Pons (tissue), 1 donor: ENCODE results near the gene ABHD6.
"Not testable (repeated sequence)": the region's sequence is repeated elsewhere in the genome, so short reads cannot be mapped to it uniquely, and the experiment has no call there.

ENCODE experiments used
- DNase-seq: peaks from one replicate; pipeline ENCODE4 v3.0.0-alpha.2; 2016; ENCODE audit warnings: low spot score

Gene ABHD6

DNA sequence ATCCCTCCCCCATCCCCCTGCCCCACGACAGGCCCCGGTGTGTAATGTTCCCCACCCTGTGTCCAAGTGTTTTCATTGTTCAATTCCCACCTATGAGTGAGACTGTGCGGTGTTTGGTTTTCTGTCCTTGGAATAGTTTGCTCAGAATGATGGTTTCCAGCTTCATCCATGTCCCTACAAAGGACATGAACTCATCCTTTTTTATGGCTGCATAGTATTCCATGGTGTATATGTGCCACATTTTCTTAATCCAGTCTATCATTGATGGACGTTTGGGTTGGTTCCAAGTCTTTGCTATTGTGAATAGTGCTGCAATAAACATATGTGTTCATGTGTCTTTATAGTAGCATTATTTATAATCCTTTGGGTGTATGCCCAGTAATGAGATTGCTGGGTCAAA lies 5.3 kb downstream of the ABHD6 start:
- not testable (repeated sequence) for DNase-seq

DNA sequence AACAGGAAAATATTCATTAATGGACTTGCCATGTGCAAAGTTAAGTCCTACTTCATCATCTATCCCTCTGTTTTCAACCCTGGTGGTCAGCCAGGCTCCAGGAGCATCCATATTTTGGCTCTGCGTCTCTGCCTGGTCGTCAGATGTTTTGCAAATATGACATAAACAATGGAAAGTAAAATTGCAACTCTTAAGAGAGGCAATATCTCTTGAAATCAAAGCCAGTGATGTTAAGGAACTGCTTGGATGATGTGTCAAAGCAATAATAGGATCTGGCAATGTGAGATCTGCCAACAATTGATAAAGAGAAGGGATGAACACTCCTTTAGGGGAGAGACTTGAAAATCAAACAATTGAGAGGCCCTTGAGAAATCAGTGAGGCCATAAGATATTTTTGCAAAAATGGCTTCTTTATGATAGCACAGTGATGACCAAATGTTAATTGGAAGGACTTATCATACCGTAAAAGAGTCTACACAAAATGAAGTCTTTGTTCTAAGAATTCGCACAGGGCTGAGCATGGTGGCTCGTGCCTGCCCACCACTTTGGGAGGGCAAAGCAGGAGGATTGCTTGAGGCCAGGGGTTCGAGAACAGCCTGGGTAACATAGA lies 6.5 kb downstream of the ABHD6 start:
- no peak for DNase-seq

DNA sequence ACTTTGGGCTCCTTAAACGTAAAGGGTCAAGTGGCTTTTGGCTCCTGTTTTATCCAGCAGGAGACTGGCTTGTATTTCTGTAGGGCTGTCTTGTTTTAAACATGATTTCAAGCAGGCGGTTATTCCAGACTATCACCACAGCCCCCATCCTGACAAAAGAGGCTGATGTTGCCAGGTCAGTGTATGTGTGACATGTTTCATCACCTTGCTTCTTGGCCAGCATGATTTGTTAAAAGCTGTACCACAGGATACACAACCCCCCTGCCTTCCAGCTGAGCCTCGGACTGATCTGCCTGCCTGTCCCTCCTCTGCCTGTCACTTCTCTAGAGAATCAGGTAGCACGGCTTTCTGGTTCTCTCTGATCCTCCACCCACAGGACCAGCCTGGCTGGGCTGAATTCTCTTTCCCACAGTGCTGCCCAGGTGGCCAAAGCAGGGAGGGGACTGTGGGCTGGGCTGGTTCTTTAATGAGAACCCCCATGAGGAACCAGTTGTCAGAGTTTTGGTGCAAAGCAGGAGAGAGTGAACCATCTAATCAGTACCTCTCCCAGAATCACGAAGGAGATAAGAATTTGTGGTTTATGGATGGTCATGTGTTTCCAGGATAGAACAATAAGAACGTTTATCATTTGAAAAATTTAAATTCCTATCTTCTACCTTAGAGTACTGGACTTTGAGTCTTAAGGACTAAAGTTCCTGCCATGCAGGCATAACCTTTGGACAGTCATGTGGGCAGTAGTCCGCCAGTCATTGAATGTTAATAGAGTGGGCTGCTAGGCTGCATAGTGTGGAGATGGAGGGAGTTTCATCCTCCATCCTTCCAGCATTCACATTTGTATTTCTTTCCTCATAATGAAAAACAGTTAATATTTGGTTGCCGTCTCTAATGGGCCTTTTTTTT lies 8.8 kb downstream of the ABHD6 start:
- DNase-seq, result no peak

DNA sequence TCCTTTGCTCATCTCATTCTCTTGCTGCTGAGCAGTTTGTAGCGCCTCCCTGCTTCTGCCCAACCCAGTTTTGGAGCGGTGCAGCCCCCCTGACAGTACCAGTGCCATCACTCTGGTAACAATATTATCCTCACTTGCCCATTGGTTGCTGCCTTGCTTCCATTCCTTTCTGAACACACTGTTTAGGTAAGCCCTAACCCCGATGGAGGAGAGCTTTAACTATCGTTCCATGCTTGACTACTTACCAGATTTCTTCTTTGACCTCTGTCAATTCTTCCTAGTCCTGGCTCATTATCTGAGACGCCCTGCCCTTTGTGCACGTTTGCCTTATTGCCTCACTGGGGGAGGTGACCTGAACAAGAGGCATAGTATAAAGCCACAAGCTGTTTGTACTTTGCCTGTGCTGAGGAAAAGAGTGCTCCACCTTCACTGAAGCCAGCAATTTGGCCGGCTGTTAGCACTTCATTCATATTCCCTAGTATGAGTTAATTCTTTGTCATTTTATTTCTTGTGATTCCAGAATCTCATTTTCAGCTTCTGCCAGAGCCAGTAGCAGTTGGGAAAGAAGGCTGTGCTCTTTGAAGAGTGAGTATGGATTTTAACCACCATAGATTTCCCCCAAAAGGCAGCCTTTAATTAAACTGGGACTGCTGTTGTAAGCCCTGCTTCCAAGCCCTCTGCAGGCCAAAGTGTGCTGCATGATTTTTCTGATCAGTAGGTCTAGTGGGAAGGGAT lies 11.9 kb downstream of the ABHD6 start:
- DNase-seq, result no peak

DNA sequence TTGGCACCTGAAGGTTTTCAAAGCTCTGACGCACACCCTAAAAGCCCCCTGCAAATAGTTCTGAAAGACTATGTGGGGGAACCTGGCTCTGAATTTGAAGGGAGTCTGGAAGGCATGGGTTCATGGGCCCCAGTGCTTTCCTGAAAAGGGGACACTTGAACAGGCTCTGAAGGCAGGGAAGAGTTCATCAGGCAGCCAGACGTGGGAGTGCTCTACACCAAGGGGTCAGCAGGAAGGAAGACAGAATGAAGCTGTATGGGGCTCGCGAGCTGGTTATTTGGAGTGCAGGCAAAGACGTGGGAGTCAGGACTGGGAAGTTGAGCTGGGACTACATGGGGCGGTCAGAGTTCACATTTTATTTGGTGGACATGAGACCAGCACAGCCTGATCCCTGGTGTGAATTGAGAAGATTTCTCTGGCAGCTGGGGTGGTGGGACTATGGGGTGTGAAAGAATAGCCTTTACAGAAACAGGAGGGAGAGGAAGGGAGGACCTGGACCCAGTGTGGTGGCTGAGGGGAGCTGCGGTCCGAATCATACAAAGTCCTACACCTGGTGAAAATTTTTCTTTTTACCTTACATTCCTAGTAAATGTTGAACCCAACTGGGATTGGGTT lies 12.6 kb downstream of the ABHD6 start:
- no peak for DNase-seq

DNA sequence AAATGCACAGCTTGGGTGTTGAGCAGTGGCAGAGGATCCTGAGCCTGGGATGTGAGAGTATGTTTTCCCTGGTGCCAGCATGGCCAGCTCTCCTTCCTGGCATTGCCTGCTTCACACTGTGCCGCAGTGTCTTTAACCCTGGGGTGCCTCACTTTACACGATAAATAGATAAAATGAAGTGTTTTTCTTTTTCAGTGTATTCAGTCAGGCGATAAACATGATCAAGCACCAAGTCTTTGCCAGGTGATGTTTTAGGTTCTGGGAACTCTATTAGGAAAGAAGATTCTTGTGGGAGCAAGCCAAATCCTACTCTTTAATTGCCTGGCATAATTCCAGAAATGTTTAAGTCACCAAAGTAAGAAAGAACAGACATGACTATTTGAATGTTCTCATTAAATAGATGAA lies 14.0 kb downstream of the ABHD6 start:
- no peak for DNase-seq

DNA sequence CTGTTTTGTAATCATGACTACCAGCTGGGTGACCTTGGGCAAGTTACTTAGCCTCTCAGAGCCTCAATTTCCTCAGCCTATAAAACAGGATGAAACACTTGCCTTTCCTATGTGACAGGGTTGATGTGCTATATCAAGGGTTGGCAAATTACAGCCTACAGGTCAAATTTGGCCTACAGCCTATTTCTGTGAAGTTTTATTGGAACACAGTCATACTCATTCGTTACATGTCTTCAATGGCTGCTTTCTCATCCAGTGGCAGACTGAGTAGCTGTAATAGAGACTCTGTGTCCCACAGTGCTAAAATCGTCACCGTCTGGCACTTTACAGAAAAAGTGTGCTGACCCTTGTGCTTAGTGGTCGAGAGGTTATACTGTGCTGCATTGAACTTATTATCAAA lies 16.6 kb downstream of the ABHD6 start:
- no peak for DNase-seq

DNA sequence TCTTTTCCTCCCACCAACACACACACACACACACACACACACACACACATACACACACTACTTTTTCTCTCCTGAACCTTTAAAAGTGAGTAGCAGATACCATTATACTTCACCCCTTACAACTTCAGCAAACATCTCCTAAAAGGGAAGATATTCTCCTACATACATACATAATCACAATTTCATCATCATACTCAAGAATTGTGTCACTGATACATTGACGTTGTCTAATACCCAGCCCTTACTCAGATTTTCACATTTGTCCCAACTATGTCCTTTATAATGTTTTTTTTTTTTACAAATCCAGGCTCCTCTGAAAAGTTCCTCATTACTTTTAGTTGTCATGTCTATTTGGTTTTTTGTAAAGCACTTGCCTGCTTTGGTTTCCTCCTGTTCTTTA lies 18.5 kb downstream of the ABHD6 start:
- no peak for DNase-seq

DNA sequence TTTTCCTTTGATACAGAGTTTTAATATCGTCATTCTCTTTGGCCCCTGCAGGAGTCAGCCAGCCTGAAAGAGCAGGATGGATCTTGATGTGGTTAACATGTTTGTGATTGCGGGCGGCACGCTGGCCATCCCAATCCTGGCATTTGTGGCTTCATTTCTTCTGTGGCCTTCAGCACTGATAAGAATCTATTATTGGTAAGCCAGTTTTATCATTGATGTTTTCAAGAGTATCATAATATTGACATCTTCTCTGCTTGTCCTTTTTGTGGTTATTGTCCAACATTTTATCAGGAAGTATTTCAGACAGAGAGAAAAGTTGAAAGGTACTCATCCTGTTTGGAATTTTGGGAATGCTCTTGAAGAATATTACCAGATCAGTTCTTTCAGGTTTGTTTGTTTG lies 18.9 kb downstream of the ABHD6 start:
- no peak for DNase-seq

DNA sequence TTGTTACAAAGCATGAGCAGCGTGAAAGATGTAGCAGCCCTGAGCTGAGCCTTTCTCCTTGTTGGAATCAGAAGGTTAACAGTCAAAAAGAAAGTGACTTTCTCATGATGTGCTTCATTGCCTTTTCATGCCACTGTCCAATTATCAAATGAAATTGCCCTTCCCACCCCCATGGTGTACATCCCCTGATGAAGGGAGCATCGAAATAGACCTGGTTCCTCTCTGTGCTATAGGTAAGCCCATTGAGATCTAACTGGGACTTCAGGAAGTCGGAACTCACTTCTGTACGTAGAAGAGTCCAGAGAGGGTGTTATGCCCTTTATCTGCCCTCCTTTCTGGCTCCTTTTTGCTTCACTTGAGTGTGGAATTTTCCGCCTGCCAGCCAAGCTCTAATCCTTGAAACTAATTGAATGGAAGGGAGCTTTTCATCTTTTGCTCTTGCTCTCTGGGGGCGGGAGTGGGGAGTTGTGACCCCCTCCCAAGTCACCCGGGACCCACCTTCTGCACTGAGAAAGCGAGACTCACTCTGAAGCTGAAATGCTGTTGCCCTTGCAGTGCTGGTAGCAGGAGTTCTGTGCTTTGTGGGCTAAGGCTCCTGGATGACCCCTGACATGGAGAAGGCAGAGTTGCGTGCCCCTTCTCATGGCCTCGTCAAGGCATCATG lies 20.9 kb downstream of the ABHD6 start:
- no peak for DNase-seq

DNA sequence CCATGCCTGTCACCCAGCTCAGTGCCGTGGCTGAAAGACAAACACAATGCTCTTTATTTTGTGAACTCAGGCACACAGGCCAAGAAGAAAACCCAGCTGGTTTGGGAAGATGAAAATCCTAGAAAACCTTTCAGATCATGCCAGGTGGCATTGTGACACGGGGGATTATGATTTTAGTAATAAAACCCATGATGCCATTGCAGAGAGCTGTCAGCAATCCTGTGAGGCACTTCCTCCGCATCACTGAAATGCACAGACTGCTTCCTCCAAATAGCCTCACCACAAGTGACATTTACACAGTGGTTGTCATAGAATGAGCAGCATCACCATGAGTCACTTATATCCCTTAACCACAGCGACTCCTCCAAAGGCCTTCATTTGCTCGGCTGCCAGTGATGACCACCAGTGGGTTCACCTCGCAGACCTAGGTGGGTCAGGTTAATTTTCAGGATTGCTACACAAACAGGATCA lies 22.7 kb downstream of the ABHD6 start:
- peak; percentile 86 for DNase-seq

DNA sequence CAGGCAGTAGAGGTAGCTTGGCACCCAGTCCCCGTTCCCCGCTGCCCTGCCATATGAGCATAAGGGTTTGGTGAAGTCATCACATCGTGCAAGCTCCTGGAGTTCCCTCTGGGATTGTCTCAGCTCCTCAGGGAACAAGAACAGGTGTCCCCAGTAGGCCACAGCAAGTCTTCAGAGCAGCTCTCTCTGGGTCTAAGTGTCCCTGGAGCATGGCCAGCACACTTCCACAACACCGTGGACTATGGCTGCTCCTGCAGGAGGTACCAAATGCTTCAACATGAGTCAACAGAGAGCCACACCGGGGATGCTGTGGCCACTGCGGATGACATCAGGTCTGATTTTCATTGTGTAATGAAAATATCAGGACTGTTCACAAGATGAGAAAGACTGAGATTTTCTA lies 23.1 kb downstream of the ABHD6 start:
- peak; percentile 55 for DNase-seq

DNA sequence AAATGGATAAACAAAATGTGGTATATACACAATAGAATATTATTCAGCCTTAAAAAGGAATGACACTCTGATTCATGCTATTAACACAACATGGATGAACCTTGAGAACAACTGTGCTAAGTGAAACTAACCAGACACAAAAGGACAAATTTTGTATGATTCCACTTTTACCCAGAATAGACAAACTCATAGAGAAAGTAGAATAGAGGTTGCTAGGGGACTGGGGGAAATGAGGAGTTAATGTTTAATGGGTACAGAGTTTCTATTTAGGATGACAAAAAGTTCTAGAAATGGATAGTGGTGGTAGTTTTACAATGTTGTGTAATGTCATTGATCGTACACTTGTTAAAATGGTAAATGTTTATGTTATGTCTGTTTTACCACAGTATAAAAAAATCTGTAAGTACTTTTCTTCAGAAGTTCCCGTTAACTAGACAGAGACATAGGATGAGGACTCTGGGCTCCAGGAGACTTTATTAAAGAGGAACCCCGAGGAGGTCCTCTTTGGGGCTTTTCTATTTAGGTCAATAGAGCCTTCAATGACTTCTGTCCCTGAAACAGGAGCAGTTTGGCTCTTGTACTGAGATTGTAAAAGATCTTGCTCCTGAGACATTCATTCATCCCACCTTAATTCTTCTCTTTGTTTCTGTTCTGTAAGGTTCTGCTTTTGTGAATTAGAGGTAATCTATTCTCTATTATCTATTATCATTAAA lies 24.5 kb downstream of the ABHD6 start:
- DNase-seq, result no peak

DNA sequence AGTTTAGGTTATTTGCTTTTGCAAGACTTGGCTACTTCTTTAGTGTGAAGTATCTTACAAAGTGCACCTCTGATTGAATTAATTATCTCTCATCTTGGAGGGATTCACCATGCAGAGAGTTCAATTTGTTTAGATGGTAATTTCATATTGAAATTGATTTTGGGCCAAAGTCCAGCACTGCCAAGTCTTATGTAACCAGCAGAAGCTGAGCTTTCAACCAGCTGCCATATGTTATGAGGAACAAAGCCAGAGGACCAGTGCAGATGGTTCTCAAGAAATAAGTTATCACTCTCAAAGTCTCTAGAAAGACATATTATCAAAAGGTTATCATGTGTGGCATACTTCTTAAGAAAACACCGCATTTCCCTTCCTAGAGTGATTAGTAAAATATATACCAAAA lies 29.0 kb downstream of the ABHD6 start:
- no peak for DNase-seq

DNA sequence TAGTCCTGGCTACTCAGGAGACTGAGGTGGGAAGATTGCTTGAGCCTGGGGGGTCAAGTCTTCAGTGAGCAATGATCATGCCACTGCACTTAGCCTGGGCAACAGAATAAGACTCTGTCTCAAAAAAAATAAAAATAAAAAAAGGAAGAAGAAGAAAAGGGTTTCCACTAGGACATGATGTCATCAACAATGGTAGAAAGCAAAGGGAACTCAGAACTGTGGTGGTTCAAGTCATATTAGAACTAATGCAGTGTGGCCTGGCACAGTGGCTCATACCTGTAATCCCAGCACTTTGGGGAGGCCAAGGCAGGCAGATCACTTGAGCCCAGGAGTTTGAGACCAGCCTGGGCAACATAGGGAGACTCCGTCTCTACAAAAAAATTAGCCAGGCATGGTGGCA lies 30.0 kb downstream of the ABHD6 start:
- not testable (repeated sequence) for DNase-seq

DNA sequence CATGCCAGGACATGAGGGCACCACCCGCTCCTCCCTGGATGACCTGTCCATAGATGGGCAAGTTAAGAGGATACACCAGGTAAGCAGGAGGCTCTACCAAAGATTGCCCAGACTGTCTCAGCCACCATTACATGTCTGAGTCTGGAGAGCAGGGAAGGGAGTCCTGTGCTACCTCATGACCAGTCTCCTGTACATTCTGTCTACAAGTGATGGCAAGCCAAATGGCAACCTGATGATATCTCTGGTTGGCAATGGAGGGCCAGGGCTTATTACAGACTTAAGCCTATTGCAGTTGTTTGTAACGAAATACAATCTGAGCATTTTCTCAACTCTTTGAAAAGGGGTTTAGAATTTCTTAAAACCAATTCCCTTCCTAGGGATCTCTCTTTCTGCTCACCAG lies 31.8 kb downstream of the ABHD6 start:
- DNase-seq, result no peak

DNA sequence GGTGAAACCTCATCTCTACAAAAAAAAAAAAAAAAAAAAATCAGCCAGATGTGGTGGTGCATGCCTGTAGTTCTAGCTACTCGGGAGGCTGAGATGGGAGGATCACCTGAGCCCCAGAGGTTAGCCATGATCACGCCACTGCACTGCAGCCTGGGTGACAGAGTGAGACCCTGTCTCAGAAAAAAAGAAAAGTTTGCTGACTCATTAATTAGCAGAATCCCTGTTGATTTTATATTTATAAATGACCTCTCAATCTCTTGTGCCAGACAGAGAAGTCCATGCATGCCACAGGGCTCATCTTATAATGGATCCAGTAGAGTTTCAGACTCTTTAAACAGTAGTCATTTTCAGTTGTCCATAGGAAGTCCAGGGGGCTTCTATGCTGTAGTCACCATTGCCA lies 32.9 kb downstream of the ABHD6 start:
- no peak for DNase-seq

DNA sequence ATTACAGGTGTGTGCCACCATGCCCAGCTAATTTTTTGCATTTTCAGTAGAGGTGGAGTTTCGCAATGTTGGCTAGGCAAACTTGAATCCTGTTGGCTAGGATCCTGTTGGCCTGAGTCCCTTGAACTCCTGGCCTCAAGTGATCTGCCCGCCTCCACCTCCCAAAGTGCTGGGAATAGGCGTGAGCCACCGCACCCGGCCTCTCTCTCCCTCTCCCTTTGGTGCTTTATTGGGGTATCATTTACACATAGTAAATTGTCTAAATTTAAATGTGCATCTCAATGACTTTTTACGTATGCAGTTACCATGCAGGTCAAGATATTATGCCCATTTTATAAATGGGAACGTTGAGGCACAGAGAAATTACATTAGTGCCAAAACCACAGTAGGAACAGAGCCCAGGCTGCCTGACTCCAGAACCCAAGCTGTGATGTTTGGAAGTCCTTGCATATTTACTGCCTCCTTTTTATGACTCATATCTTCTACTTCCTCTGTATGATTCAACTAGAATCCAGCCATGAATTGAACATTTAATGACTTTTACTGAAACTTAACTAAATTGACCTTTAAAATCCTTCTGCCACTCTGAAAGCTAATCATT lies 34.4 kb downstream of the ABHD6 start:
- DNase-seq, result no peak

DNA sequence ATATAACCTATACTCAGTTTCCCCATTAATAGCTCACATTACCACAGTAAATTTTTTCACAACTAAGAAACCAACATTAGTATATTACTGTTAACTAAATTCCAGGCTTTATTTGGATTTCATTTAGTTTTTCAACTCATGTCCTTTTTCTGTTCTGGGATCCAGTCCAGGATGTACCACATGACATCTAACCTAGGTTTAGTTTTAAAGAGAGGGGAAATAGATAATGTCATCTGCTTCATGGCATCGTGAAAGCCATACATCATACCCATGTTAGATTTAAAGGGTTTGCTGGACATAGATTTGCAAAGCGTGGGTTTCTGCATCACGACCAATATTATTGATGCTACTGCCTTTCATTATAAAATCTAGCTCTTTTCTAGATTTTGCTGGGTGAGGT lies 35.3 kb downstream of the ABHD6 start:
- no peak for DNase-seq

DNA sequence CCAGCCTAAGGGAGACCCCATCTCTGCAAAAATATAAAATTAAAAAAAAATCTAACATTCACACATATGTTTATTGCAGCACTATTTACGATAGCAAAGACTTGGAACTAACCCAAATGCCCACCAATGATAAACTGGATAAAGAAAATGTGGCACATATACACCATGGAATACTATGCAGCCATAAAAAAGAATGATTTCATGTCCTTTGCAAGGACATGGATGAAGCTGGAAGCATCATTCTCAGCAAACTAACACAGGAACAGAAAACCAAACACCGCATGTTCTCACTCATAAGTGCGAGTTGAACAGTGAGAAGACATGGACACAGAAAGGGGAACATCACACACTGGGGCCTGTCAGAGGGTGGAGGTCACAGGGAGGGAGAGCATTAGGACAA lies 35.8 kb downstream of the ABHD6 start:
- not testable (repeated sequence) for DNase-seq
